GM12878 (cell line): ENCODE data around the gene FMNL2. TPM values are rescaled to one million over a fixed set of nuclear protein-coding genes. Genes with fewer than 3 reads are reported as not detected.

Experiments
- ATAC-seq: fragments of 200-7000 bp; cut with Tn5 transposase; 3 replicates; pipeline ENCODE4 v1.9.1; 2020; ENCODE audit warnings: mild to moderate bottlenecking, moderate library complexity
- BruUV-seq: library from RNA; stranded (reverse); fragments of 400-500 nt; replicated peaks from 2 replicates; lab custom pipeline; 2021; lab: Mats Ljungman, UMichigan
- CTCF ChIA-PET: fragments of 300-600 bp; sonication (Branson Sonifier 250); formaldehyde crosslinking; extraction: SDS; loops from one replicate; lab custom pipeline; 2021; ENCODE audit warnings: inconsistent platforms; lab: Yijun Ruan, JAX
- POLR2A ChIA-PET: fragments of 350-600 bp; formaldehyde crosslinking; extraction: SDS; loops from one replicate; lab custom pipeline; 2021; ENCODE audit warnings: inconsistent platforms; lab: Charles Lee
- RAD21 ChIA-PET: fragments of 300-600 bp; sonication (Branson Sonifier 250); formaldehyde crosslinking; loops from one replicate; lab custom pipeline; 2023; ENCODE audit warnings: antibody characterized with exemption; ENCODE audit not compliant: unreplicated experiment; lab: Charles Lee
- SMC1A ChIA-PET: fragments of 300-600 bp; sonication (Branson Sonifier 250); formaldehyde crosslinking; loops from one replicate; lab custom pipeline; 2023; ENCODE audit not compliant: unreplicated experiment, uncharacterized antibody; lab: Charles Lee
- DNase-seq: peaks from one replicate; pipeline ENCODE4 v3.0.0-alpha.2; 2011; ENCODE audit warnings: low read depth, low spot score
- FAIRE-seq: peaks from 3 replicates; lab custom pipeline; 2011; peaks lifted over from hg19 to GRCh38; lab: Jason Lieb, UNC
- H2AFZ ChIP-seq: 2 replicates; pipeline ENCODE4 v1.6.0; 2011; ENCODE audit warnings: low read depth, low read length, control low read depth; ENCODE audit not compliant: control insufficient read depth
- H3K27ac ChIP-seq: 2 replicates; pipeline ENCODE4 v1.5.1; 2011; ENCODE audit warnings: control low read depth; ENCODE audit not compliant: control insufficient read depth, insufficient read depth
- H3K27me3 ChIP-seq, 2 experiments: replicated peaks in 1 of 2; 2 replicates each; pipeline versions ENCODE4 v1.6.0 to v1.6.1; 2011; ENCODE audit warnings: low read length in 1 of 2; ENCODE audit not compliant: control insufficient read depth in 2 of 2, insufficient read depth in 2 of 2
- H3K36me3 ChIP-seq, 2 experiments: 2 replicates each; pipeline ENCODE4 v1.5.1; 2011; ENCODE audit warnings: low read length in 1 of 2; ENCODE audit not compliant: control insufficient read depth in 2 of 2, insufficient read depth in 2 of 2
- H3K4me1 ChIP-seq: 2 replicates; pipeline ENCODE4 v1.6.1; 2011; ENCODE audit warnings: mild to moderate bottlenecking, low read length, moderate library complexity, mixed read lengths; ENCODE audit not compliant: control insufficient read depth, insufficient read depth
- H3K4me2 ChIP-seq: 2 replicates; pipeline ENCODE4 v1.6.0; 2011; ENCODE audit warnings: control low read depth; ENCODE audit not compliant: control insufficient read depth, insufficient read depth
- H3K4me3 ChIP-seq: fragments of 200-600 bp; sonication (generic); 2 replicates; pipeline ENCODE4 v1.5.1; 2016
- H3K79me2 ChIP-seq: 2 replicates; pipeline ENCODE4 v1.6.0; 2011; ENCODE audit warnings: low read length; ENCODE audit not compliant: control insufficient read depth, insufficient read depth
- H3K9ac ChIP-seq: 2 replicates; pipeline ENCODE4 v1.8.0; 2011; ENCODE audit warnings: low read length, control low read depth, mixed read lengths; ENCODE audit not compliant: control insufficient read depth, insufficient read depth
- H3K9me3 ChIP-seq: replicated peaks from 3 replicates; pipeline ENCODE4 v1.5.1; 2011; ENCODE audit warnings: mild to moderate bottlenecking, low read length; ENCODE audit not compliant: control insufficient read depth, insufficient read depth
- H4K20me1 ChIP-seq: 2 replicates; pipeline ENCODE4 v1.6.0; 2011; ENCODE audit not compliant: control insufficient read depth, insufficient read depth
- BCL3 ChIP-seq: IDR thresholded peaks from 2 replicates; pipeline ENCODE4 v1.6.1; 2011; ENCODE audit warnings: borderline replicate concordance, low read depth, mild to moderate bottlenecking, moderate library complexity, low read length; ENCODE audit not compliant: insufficient read depth, poor library complexity, severe bottlenecking
- EP300 ChIP-seq, 2 experiments: fragments of 150-350 bp in 1 of 2; IDR thresholded peaks; 2 replicates each; pipeline ENCODE4 v1.6.1; 2011 to 2012; ENCODE audit warnings: low read depth in 2 of 2, low read length in 2 of 2, borderline replicate concordance in 1 of 2, improper control_type of control experiment in 1 of 2, inconsistent platforms in 1 of 2; ENCODE audit not compliant: control insufficient read depth in 1 of 2
- MTA3 ChIP-seq: IDR thresholded peaks from 2 replicates; pipeline ENCODE4 v1.6.1; 2012; ENCODE audit warnings: low read length, inconsistent platforms, borderline replicate concordance
- RAD51 ChIP-seq: fragments of 450-650 bp; IDR thresholded peaks from 2 replicates; pipeline ENCODE4 v1.6.1; 2016; ENCODE audit warnings: moderate library complexity, mild to moderate bottlenecking, inconsistent platforms
- SUPT20H ChIP-seq: IDR thresholded peaks from 2 replicates; pipeline ENCODE4 v1.6.1; 2011; ENCODE audit warnings: low read depth, mild to moderate bottlenecking, low read length, moderate library complexity, borderline replicate concordance; ENCODE audit not compliant: control insufficient read depth
- ZNF274 ChIP-seq: IDR thresholded peaks from one replicate; pipeline ENCODE4 v1.8.0; 2011; ENCODE audit not compliant: insufficient read length, insufficient read depth
- WGBS: methylation state at CpG from one replicate; pipeline ENCODE4 v1.1.6; 2016; ENCODE audit warnings: low lambda C conversion rate; ENCODE audit not compliant: insufficient replicate concordance, insufficient coverage; ENCODE audit errors: missing lambda C conversion rate; 5-methylcytosine and 5-hydroxymethylcytosine counted together
- in situ Hi-C: fragments of 300-500 bp; cut with MboI; formaldehyde crosslinking; loops from 9 replicates; pipeline ENCODE4 v1.14.3; 2018; ENCODE audit warnings: mixed read lengths
- intact Hi-C: fragments of 100-400 bp; cut with micrococcal nuclease; formaldehyde crosslinking; loops from one replicate; pipeline ENCODE4 v1.14.2; 2022; ENCODE audit not compliant: unreplicated experiment
- polyA plus RNA-seq, 11 experiments: library from polyadenylated mRNA; depleted of rRNA in 4 of 11; unstranded in 6 of 11; stranded (reverse) in 5 of 11; fragments of >200 nt; fragmentation: Nextera tagmentation in 4 of 11; fragmentation: Illumina TruSeq in 1 of 11; extraction: Ambion mirVana in 4 of 11; extraction: Trizol in 1 of 11; gene quantifications; 1 replicate in 1 of 11; 2 replicates in 10 of 11; pipeline versions ENCODE4 v1.2.1 to v1.2.3, GENCODE V29; 2011 to 2016; ENCODE audit warnings: inconsistent platforms in 2 of 11, missing spikeins in 2 of 11, low read depth in 1 of 11
- total RNA-seq, 4 experiments: library from RNA; depleted of rRNA in 3 of 4; stranded (reverse); fragments of >200 nt in 3 of 4; fragmentation: Illumina TruSeq in 1 of 4; extraction: Trizol in 1 of 4; gene quantifications; 2 replicates each; pipeline versions ENCODE4 v1.2.1 to v1.2.3, GENCODE V29; 2013 to 2021
- TF ChIP-seq, protein P1 (sequence below): IDR thresholded peaks from 2 replicates; pipeline ENCODE4 v1.6.1; 2012; ENCODE audit warnings: improper control_type of control experiment, low read depth, low read length; ENCODE audit not compliant: insufficient replicate concordance
- TF ChIP-seq, protein P2 (sequence below): fragments of 450-650 bp; IDR thresholded peaks from 2 replicates; pipeline ENCODE4 v1.6.1; 2016; ENCODE audit warnings: mild to moderate bottlenecking
- TF ChIP-seq, protein P3 (sequence below), 3 experiments: IDR thresholded peaks in 2 of 3; conservative IDR thresholded peaks in 1 of 3; 2 replicates each; pipeline ENCODE4 v1.5.1; 2011; ENCODE audit warnings: low read depth in 3 of 3, low read length in 3 of 3, mild to moderate bottlenecking in 3 of 3, control low read depth in 2 of 3, moderate library complexity in 2 of 3, inconsistent platforms in 1 of 3, mixed read lengths in 1 of 3; ENCODE audit not compliant: control insufficient read depth in 2 of 3, insufficient read depth in 1 of 3; ENCODE audit errors: extremely low read depth in 1 of 3
- TF ChIP-seq, protein P4 (sequence below): IDR thresholded peaks from 2 replicates; pipeline ENCODE4 v1.6.1; 2012; ENCODE audit warnings: low read depth, low read length, improper control_type of control experiment

FMNL2 gene
- total and polyA plus RNA-seq, 10 of the 15 experiments (the other 5 are each of a cell fraction or from before 2014, with no cell fraction given) = 0.13 to 9.9 (median 0.35) TPM

GRCh38 chr2:152337511-152337903, 2.5 kb downstream of the FMNL2 start:
- ATAC-seq (no peak), FAIRE-seq (no peak), DNase-seq (no peak)
- H3K4me2 ChIP-seq = no peak overlapping the region
- intact Hi-C loops = loop anchor here (5.0 kb wide), 8 partner anchors 90 to 300 kb away; partner anchors contain the start of gene STAM2
- no peaks in the 10 kb centered on the region for H3K27me3 ChIP-seq
- no peaks in the 10 kb centered on the region for H3K9me3 ChIP-seq
- in situ Hi-C loops = loop anchor here (10.0 kb wide), 1 partner anchor 303 kb away; no protein-coding TSS in a partner anchor
- ChIA-PET RAD21 (interaction anchor here (1.0 to 3.4 kb wide), 9 partner anchors 9 to 298 kb away, joined by 3 to 17 read pairs (median 5); no protein-coding TSS in a partner anchor), SMC1A (interaction anchor here (0.7 to 3.6 kb wide), 15 partner anchors 13 to 277 kb away, joined by 3 to 21 read pairs (median 4); no protein-coding TSS in a partner anchor), CTCF (interaction anchor here (0.5 to 2.5 kb wide), 7 partner anchors 17 to 1077 kb away, joined by 3 to 13 read pairs (median 3); no protein-coding TSS in a partner anchor), POLR2A (interaction anchor here (0.6 to 1.7 kb wide), 4 partner anchors 8 to 70 kb away, joined by 3 to 4 read pairs (median 3); no protein-coding TSS in a partner anchor)
- no peak overlapping the region for H3K9ac ChIP-seq
- H4K20me1 ChIP-seq = no peaks in the 10 kb centered on the region
- BruUV-seq = no TSS peak
- H3K27ac ChIP-seq = no peak overlapping the region
- no peak overlapping the region for H2AFZ ChIP-seq
- no peaks in the 10 kb centered on the region for H3K4me1 ChIP-seq
- 47% methylated on average over 2 of the region's 2 CpGs for WGBS
- H3K36me3 ChIP-seq = no peaks in the 10 kb centered on the region
- H3K4me3 ChIP-seq = peak overlapping the region; percentile 76; the same call in 1 of the 2 replicates
- peaks cover 14% of the 10 kb centered on the region for H3K79me2 ChIP-seq
- TF ChIP-seq SUPT20H = no peak
- TF ChIP-seq, protein P1, sequence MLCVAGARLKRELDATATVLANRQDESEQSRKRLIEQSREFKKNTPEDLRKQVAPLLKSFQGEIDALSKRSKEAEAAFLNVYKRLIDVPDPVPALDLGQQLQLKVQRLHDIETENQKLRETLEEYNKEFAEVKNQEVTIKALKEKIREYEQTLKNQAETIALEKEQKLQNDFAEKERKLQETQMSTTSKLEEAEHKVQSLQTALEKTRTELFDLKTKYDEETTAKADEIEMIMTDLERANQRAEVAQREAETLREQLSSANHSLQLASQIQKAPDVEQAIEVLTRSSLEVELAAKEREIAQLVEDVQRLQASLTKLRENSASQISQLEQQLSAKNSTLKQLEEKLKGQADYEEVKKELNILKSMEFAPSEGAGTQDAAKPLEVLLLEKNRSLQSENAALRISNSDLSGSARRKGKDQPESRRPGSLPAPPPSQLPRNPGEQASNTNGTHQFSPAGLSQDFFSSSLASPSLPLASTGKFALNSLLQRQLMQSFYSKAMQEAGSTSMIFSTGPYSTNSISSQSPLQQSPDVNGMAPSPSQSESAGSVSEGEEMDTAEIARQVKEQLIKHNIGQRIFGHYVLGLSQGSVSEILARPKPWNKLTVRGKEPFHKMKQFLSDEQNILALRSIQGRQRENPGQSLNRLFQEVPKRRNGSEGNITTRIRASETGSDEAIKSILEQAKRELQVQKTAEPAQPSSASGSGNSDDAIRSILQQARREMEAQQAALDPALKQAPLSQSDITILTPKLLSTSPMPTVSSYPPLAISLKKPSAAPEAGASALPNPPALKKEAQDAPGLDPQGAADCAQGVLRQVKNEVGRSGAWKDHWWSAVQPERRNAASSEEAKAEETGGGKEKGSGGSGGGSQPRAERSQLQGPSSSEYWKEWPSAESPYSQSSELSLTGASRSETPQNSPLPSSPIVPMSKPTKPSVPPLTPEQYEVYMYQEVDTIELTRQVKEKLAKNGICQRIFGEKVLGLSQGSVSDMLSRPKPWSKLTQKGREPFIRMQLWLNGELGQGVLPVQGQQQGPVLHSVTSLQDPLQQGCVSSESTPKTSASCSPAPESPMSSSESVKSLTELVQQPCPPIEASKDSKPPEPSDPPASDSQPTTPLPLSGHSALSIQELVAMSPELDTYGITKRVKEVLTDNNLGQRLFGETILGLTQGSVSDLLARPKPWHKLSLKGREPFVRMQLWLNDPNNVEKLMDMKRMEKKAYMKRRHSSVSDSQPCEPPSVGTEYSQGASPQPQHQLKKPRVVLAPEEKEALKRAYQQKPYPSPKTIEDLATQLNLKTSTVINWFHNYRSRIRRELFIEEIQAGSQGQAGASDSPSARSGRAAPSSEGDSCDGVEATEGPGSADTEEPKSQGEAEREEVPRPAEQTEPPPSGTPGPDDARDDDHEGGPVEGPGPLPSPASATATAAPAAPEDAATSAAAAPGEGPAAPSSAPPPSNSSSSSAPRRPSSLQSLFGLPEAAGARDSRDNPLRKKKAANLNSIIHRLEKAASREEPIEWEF = no peak
- no peak for TF ChIP-seq EP300 (IDR thresholded peaks at IDR 0.05; ENCODE audit: borderline replicate concordance in 1 of 2, control insufficient read depth in 1 of 2, low read depth in 2 of 2, low read length in 2 of 2)
- TF ChIP-seq, protein P2, sequence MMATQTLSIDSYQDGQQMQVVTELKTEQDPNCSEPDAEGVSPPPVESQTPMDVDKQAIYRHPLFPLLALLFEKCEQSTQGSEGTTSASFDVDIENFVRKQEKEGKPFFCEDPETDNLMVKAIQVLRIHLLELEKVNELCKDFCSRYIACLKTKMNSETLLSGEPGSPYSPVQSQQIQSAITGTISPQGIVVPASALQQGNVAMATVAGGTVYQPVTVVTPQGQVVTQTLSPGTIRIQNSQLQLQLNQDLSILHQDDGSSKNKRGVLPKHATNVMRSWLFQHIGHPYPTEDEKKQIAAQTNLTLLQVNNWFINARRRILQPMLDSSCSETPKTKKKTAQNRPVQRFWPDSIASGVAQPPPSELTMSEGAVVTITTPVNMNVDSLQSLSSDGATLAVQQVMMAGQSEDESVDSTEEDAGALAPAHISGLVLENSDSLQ = no peak
- no peak for TF ChIP-seq MTA3
- no peak for TF ChIP-seq RAD51
- TF ChIP-seq, protein P3, sequence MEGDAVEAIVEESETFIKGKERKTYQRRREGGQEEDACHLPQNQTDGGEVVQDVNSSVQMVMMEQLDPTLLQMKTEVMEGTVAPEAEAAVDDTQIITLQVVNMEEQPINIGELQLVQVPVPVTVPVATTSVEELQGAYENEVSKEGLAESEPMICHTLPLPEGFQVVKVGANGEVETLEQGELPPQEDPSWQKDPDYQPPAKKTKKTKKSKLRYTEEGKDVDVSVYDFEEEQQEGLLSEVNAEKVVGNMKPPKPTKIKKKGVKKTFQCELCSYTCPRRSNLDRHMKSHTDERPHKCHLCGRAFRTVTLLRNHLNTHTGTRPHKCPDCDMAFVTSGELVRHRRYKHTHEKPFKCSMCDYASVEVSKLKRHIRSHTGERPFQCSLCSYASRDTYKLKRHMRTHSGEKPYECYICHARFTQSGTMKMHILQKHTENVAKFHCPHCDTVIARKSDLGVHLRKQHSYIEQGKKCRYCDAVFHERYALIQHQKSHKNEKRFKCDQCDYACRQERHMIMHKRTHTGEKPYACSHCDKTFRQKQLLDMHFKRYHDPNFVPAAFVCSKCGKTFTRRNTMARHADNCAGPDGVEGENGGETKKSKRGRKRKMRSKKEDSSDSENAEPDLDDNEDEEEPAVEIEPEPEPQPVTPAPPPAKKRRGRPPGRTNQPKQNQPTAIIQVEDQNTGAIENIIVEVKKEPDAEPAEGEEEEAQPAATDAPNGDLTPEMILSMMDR (IDR thresholded peaks at IDR 0.05 in 2 of 3, conservative IDR thresholded peaks at IDR 0.05 in 1 of 3; ENCODE audit: control insufficient read depth in 2 of 3, extremely low read depth in 1 of 3, insufficient read depth in 1 of 3, low read depth in 3 of 3, low read length in 3 of 3) = no peak
- no peak for TF ChIP-seq BCL3
- TF ChIP-seq, protein P4, sequence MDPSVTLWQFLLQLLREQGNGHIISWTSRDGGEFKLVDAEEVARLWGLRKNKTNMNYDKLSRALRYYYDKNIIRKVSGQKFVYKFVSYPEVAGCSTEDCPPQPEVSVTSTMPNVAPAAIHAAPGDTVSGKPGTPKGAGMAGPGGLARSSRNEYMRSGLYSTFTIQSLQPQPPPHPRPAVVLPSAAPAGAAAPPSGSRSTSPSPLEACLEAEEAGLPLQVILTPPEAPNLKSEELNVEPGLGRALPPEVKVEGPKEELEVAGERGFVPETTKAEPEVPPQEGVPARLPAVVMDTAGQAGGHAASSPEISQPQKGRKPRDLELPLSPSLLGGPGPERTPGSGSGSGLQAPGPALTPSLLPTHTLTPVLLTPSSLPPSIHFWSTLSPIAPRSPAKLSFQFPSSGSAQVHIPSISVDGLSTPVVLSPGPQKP = no peak
- TF ChIP-seq ZNF274 = no peak
